ENCODE data around the gene STX16.

STX16 gene

GRCh38 chr20:58678806-58679205 lies 27.7 kb downstream of the STX16 start:
- DNase-seq = no peak

- no peak for DNase-seq
Measured at GRCh38 chr20:58682656-58683531, 31.8 kb downstream of the STX16 start.

DNA sequence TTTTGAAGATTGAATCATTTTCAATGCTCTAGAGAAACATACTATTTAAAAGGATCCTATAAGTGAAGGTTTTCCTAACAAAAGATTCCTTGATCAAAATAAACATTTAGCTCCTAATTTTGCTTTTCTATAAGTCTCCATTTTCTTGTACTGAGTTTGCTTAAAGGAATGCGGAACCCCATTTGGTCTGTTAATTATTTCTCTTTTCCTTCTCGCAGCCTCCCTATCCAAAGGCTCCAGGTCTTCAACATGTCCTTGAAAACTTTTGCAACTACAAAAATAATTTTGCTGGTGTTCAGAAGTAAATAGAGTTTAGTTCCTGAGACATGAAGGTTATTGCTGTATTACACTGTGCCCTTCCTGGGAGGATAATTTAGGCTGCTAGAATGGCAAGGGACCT lies 33.2 kb downstream of the STX16 start:
- no peak for DNase-seq

- no peak for DNase-seq
Measured at GRCh38 chr20:58685988-58686387, 34.9 kb downstream of the STX16 start.

GRCh38 chr20:58688414-58688813 lies 37.3 kb downstream of the STX16 start:
- no peak for DNase-seq

GRCh38 chr20:58688840-58689239 lies 37.8 kb downstream of the STX16 start:
- DNase-seq = no peak

- no peak for DNase-seq
Measured at GRCh38 chr20:58690396-58691135, 39.5 kb downstream of the STX16 start.

- no peak for DNase-seq
Measured at GRCh38 chr20:58691773-58692578, 40.9 kb downstream of the STX16 start.

DNA sequence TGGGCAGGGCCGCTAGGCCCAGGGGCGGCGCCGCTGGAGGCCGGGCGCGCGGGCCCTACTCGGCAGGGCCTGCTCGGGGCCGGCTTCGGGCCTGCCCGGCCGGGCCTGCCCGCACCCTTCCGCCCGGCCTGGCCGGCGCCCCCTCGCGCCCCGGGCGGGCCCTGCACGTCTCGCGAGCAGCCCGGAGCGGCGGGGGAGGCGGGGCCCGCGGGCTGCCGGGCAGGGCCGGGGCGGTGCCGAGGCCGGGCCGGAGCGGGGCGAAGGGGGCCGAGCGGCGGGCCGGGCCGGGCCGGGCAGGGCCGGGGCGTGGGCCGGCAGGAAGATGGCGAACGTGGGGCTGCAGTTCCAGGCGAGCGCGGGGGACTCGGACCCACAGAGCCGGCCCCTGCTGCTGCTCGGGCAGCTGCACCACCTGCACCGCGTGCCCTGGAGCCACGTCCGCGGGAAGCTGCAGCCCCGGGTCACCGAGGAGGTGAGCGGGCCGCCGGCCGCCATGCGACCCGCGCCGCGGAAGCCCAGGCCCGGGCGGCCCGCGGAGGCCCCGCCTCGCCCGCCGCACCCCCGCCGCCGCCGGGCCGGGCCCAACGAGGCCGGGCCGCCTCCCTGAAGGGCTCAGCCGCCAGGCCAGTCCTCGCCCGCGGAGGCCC lies 41.6 kb downstream of the STX16 start, which contains the start of gene NPEPL1:
TSS of gene NPEPL1 (plus strand) at position 222 of the 647 bp plus-strand sequence. CDS start at position 323, 101 bp downstream.
- peak; percentile 56 for DNase-seq

GRCh38 chr20:58693226-58694006 lies 42.3 kb downstream of the STX16 start:
- no peak for DNase-seq

DNA sequence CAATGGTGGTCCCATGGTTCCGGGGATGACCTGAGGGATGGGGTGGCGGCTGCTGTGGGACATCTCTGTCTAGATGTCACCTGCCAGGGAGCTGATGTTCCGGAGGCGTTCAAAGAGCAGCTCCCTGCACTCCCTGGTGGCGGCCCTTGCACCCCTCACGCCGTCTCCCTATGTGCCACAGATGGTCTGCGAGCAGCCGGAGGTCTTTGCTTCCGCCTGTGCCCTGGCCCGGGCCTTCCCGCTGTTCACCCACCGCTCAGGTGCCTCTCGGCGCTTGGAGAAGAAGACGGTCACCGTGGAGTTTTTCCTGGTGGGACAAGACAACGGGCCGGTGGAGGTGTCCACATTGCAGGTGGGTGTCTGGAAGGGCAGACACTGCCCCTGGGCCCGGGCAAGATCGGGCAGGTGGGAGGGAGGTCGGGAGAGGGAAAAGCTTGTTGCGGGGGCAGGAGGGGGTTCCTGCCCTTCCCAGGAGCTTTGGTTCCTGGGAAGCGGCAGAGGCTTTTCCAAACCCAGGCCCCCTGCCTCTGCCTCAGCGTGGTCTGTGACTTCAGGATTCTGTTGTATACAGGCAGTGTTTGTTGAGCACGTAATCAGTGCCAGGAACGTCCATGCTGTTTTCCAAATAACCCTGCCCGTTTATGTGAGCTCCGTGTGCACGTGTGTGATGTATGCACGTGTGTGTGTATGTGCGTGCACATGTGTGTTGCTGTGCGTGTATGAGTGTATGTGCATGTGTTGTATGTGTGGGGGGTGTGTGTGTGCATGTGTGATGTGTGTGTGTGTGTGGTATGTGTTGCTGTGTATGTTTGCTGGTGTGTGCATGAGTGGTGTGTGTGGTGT lies 43.4 kb downstream of the STX16 start:
- DNase-seq = no peak

GRCh38 chr20:58695084-58695722 lies 44.1 kb downstream of the STX16 start:
- DNase-seq = no peak

- no peak for DNase-seq
Measured at GRCh38 chr20:58695895-58696375, 44.9 kb downstream of the STX16 start.

- DNase-seq = no peak
Measured at GRCh38 chr20:58696411-58696961, 45.4 kb downstream of the STX16 start.

DNA sequence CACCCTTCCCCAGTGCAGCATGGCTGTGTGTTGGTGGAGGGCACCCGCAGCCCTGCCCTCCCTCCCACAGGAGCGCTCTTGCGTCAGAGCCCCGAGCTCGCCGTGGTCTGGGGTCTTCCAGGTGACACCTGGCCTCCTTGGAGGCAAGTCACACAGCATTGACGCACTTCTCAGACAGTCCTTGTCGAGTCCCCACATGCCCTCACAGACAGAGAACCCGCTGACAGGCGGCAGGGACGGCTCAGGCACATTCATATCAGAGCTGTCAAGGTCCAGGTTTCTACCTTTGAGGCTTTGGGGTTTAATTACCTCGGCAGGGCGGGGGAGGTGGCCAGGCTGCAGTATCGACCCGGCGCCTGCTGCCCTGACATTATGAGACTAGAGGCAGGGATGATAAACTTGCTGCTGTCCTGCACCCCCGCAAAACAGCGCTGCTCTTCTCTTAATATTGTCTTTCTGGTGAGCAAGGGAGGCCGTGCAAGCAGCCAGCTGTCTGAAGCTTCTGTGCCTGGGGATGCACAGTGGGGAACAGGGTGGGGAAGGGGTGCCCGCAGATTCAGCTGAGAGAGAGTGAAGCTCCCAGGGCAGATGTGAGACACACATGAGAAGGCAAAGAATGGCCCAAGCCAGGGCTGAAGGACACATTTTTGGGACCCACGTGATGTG lies 46.3 kb downstream of the STX16 start:
- no peak for DNase-seq

DNA sequence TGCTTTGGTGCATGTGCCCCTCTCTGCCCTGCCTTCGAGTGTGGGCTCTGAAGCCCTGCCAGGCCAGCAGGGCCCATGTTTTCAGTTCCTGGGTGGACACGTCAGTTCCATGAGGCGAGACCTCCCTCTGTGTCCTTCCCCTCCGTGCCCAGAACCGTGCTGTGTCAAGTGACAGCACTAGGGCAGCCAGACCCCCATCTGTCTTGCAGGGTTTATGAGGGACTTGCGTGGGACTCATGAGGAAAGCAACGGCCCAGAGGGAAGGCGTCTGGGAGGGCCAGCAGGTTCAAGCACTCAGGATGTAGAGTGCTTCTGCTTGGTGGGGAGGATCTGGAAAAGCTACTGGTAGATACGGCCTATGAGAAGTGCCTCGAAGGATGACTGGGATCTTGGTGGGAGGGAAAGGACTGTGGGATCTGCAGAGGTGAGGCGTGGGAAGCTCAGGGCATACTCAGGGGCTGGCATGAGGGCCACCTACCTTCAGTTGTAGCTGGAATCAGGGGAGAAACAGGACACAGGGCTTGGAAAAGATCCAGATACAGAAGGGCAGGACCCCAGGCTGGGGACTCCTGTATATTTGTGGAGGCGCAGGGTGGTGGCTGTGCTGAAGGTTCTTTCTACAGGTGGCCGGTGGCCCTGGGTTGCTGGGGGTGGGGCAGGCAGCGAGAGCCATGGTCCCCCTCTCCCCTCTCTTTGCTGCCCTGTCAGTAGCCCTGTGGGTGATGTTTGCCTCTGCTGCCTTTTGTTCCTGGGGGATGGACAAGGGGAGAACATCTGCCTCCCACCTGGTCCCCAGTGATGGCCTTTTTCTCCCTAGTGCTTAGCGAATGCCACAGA lies 47.0 kb downstream of the STX16 start:
- DNase-seq = no peak

GRCh38 chr20:58698741-58699622 lies 47.9 kb downstream of the STX16 start:
- DNase-seq = no peak

All from NCI-H345 (cell line).